Right renal cortex interstitium (tissue), 3 donors: ENCODE data around the gene LRP2BP. TPM values are rescaled to one million over a fixed set of nuclear protein-coding genes. Genes with fewer than 3 reads are reported as not detected.

Experiments
- DNase-seq, 3 donors: peaks; one replicate each; pipeline ENCODE4 v3.0.0-alpha.2; 2013; ENCODE audit warnings: low read depth in 3 of 3, low spot score in 2 of 3
- polyA plus RNA-seq, 3 donors: library from polyadenylated mRNA; unstranded; fragments of 120-200 nt; gene quantifications; one replicate each; pipeline ENCODE4 v1.2.1, GENCODE V29; 2013; ENCODE audit not compliant: insufficient read length in 3 of 3

Gene LRP2BP
- polyA plus RNA-seq: 1 to 10 TPM; 2.6 to 3.4 (median 2.9) TPM

- DNase-seq: peak in 1 of 3 donors; percentile 80
These were observed at the start of gene LRP2BP for GRCh38 chr4:185395238-185395955. Gene LRP2BP (minus strand): TSS chr4:185395924. CDS start chr4:185378186, 17,738 bp downstream.

GRCh38 chr4:185445209-185445608 lies 49.5 kb upstream of the LRP2BP start:
- DNase-seq: no peak

DNA sequence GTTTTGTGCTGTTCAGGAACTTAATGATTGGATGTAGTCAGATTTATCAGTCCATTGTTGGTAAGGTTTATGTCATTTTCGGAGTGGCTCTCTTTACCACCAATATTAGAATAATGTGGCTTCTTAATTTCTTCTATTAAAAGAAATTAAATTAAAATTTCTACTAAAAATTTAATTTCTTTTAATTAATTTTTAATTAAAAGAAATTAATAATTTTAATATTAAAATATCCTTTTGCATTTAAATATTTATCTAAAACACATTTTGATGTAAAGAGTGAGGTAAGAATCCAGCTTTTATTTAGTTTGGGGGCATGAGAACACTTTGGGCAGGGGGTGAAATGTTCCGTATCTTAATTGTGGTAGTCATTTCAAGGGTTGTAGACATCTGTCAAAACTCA lies 45.8 kb upstream of the LRP2BP start:
- DNase-seq: no peak

DNA sequence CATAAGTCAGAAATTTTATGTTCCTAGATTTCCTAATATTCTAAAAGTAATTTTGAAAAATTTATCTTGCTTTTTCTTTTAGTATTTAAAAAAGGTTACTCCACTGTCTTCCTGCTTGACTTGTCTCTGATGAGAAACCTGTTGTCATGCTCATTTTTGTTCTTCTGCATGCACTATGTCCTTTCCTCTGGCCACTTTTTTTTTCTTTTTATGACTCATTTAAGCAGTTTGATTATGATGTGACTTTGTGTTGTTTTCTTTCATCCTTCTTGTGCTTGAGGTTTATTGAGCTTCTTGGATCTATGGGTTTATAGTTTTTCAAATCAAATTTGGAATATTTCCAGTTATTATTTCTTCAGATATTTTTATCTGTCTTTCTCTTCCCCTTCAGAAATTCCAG lies 42.1 kb upstream of the LRP2BP start:
- no peak for DNase-seq

- DNase-seq: no peak
These were observed 39.7 kb upstream of the LRP2BP start for GRCh38 chr4:185435466-185435865.

GRCh38 chr4:185429660-185430059 lies 33.9 kb upstream of the LRP2BP start:
- DNase-seq: no peak

DNA sequence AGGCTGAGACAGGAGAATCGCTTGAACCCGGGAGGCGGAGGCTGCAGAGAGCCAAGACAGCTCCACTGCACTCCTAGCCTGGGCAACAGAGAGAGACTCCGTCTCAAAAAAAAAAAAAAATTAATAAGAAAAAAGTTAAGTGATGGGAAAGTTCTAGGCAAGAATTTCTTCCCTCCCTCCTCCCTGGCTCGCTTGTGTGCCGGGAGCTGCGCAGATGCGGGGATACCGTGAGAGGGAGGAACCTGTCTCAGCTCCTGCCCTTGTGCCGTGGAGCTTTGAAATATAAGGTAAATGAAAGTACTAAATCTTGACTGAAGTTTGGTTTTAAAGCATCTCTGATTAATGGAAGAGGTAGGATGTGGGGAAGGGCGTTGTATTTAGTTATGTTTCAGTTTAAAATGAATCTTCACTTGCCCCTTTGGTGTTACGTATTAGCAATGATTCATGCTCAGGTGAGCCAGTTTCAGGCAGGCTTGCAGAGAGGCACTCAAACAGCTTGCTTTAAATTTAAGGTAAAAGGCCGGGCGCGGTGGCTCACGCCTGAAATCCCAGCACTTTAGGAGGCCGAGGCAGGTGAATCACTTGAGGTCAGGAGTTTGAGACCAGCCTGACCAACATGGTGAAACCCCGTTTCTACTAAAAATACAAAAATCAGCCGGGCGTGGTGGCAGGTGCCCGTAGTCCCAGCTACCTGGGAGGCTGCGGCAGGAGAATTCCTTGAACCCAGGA lies 31.4 kb upstream of the LRP2BP start:
- DNase-seq: no peak

DNA sequence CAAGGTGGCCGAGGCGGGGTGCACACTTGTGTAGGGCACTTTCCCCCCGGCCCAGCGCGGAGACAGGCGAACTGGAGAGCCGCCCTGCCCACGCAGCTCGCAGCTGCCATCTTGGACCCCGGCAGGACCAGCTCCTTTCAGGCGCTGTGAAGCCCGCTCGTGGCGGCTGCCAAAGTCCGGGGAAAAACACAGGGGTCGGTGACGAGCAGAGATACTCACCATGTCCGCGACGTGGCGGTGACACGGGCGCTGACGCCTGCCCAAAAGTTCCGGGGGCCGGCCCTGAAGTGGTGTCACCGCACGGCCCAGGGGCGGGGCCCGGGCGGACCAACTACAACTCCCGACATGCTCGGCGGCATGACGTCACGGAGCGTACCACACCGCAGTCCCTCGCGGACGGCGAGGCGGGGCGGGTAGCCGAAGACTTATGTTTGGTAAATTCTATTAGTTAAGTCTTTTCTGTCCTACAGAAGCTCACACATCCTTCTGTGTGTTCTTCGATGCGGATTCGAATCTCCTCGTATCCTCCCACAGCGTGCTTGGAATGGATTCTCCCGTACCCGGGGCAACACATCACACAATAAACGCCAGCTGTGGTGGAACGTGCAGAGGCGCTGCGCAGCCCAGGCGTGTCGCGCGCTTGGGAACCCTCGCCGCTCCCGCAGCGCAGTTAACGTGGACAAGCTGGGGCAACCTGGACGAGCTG lies 30.1 kb upstream of the LRP2BP start, which contains the start of gene UFSP2:
Gene UFSP2 (minus strand): TSS at position 318 of the 706 bp plus-strand sequence. CDS start 96 bp downstream, at position 222.
- DNase-seq: peak; percentile 84 to 98 (median 91)

GRCh38 chr4:185424905-185425646 lies 29.4 kb upstream of the LRP2BP start:
- peak in 2 of 3 donors; percentile 47 to 69 for DNase-seq

DNA sequence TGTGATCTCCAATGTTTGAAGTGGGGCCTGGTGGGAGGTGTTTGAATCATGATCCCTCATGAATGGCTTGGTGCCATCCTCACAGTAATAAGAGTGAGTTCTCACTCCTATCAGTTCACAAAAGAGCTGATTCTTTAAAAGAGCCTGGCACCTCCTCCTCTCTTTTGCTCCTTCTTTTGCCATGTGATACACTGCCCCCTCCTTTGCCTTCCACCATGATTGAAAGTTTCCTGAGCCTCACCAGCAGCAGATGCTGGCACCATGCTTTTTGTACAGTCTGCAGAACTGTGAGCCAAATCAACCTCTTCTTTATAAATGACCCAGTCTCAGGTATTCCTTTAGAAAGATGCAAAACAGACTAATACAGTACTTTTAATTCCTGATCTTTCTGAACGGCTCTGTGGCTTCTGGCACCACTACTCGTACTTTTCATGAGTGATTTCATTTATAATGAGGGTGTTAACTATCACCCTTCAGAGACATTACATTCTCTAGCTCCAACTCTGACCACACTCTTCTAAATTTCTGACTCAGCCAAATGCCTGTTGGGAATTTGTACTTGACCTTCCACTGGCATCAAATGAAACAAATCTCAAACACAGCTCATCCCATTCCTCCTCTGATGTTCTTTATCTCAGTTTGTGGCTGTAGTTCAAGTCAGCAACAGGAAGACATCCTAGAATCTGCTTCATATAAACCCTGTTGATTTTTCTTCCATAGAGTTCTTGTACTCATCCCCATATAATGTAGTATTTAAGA lies 25.8 kb upstream of the LRP2BP start:
- no peak for DNase-seq

DNA sequence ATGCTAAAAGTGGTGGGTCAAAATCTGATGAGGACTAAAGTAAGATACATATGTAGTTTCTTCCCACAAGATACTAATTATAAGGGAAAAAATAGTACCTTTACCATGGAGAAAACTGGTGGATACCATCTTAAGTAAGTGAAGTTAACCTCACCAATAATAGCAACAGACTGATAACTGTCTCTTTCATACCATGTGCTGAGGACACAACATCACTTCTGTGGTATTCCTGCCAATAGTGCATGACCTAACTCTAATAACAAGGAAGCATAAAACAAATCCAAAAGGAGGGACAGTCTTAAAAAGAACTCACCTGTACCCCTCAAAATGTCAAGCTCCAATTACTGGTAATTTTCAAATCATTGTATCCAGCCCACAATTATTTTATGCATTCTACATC lies 21.2 kb upstream of the LRP2BP start:
- DNase-seq: no peak

- DNase-seq: no peak
These were observed 16.7 kb upstream of the LRP2BP start for GRCh38 chr4:185412412-185412811.

DNA sequence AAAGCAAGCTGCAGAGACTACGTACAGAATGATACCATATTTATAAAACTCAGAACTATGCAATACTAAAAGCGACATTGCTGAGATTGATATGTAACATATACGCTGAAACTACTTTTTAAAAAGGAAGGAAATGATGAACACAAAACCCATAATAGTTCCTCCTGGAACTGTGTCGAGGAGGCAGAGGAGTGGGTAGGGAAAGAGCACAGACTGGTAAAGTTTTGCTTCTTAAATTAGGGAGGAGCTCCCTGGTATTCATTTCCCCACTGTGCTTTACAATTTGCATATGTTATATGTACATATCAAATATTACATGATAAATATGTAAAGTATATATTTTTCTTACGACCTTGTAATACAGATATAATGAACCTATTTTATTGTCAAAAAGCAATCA lies 16.1 kb upstream of the LRP2BP start:
- DNase-seq: no peak

GRCh38 chr4:185408432-185408831 lies 12.7 kb upstream of the LRP2BP start:
- no peak for DNase-seq

DNA sequence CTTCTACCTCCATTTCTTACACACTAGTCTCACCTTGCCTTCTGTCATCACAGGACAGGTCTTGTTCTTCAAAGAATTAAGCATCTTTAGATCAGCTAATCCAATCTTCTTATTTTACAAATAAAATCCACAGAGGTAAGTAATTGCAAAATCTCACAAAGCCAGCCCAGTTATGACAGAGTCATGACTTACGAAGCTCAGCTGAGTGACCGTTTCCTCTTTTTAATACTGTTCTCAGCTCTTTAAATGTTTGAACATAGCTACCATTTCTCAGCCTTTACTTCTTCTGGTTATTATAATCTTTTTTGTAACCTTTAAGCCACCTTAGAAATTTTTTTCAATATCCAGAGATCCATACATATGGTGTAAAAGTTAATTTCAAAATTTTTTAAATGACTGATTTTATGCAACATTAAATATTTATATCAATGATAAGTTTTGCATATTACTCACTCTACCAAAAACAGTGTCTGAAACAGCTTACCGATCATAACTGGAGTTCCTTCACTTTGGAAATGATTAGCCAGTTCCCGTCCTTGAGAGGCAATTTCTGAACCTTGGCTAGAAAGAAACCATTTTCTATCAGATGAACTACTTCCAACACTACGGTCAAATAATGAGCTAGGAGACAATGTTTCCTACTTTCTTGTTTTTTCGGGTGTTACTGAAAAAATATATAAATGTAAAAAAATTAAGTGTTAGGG lies 9.7 kb upstream of the LRP2BP start:
- no peak for DNase-seq

DNA sequence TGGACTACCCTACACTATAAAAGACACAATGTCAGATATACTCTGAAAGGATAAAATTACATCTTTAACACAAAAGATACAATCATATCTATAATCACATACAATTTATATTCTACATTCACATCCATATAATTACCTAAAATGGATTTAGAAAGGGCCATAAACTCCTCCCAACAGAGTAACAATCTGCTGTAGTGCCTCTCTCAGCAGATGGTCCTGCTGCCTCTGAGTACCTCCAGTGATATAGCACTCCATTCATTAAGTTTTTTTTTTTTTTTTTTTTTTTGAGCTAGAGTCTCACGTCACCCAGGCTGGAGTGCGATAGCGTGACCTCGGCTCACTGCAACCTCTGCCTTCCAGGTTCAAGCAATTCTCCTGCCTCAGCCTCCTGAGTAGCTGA lies 8.3 kb upstream of the LRP2BP start:
- DNase-seq: no peak

- no peak for DNase-seq
These were observed 3.7 kb upstream of the LRP2BP start for GRCh38 chr4:185399466-185399865.

GRCh38 chr4:185398618-185399017 lies 2.9 kb upstream of the LRP2BP start:
- no peak for DNase-seq

GRCh38 chr4:185396724-185397385 lies 1.1 kb upstream of the LRP2BP start, which contains the start of gene ANKRD37:
Gene ANKRD37 (plus strand): TSS chr4:185396841. CDS start chr4:185396924, 83 bp downstream.
- DNase-seq: peak in 1 of 3 donors; percentile 57
